AG09319 (cell line): ENCODE data around the gene PPP1R15B.

Experiments used
- DNase-seq: peaks from one replicate; pipeline ENCODE4 v3.0.0-alpha.2; 2010; ENCODE audit warnings: low read depth; ENCODE audit errors: extremely low read depth
- CTCF ChIP-seq: IDR thresholded peaks from 2 replicates; pipeline ENCODE4 v1.5.1; 2011; ENCODE audit warnings: low read depth, mild to moderate bottlenecking, inconsistent platforms, low read length, moderate library complexity

The PPP1R15B gene

GRCh38 chr1:204354579-204354978 is 57.0 kb downstream of the PPP1R15B start:
- no peak for TF ChIP-seq CTCF
- DNase-seq, result no peak
